Panc1 (cell line): ENCODE data around the gene PXYLP1. TPM values are rescaled to one million over a fixed set of nuclear protein-coding genes. Genes with fewer than 3 reads are reported as not detected.

ENCODE experiments used
- ATAC-seq: fragments of 200-7000 bp; cut with Tn5 transposase; 2 replicates; pipeline ENCODE4 v1.9.1; 2020; ENCODE audit warnings: mild to moderate bottlenecking, moderate library complexity
- BruUV-seq: library from RNA; stranded (reverse); fragments of 400-500 nt; replicated peaks from 2 replicates; lab custom pipeline; 2021; lab: Mats Ljungman, UMichigan
- CTCF ChIA-PET: fragments of 300-600 bp; sonication (Branson Sonifier 250); formaldehyde crosslinking; loops from one replicate; lab custom pipeline; 2022; ENCODE audit warnings: antibody characterized with exemption; lab: Charles Lee
- POLR2A ChIA-PET: fragments of 300-600 bp; sonication (Branson Sonifier 250); formaldehyde crosslinking; loops from one replicate; lab custom pipeline; 2022; ENCODE audit warnings: antibody characterized with exemption; lab: Charles Lee
- DNase-seq: peaks from one replicate; pipeline ENCODE4 v3.0.0-alpha.2; 2010; ENCODE audit warnings: low read depth, low spot score
- H3K27ac ChIP-seq: 2 replicates; pipeline ENCODE4 v1.5.1; 2011; ENCODE audit warnings: mild to moderate bottlenecking, low read length, inconsistent platforms
- H3K27me3 ChIP-seq: fragments of 200-500 bp; sonication (Bioruptor generic); 2 replicates; pipeline ENCODE4 v1.6.0; 2014; ENCODE audit warnings: low read length, inconsistent platforms; ENCODE audit not compliant: control insufficient read depth, insufficient read depth
- H3K36me3 ChIP-seq: fragments of 200-500 bp; sonication (Bioruptor generic); 2 replicates; pipeline ENCODE4 v1.5.1; 2014; ENCODE audit warnings: inconsistent platforms, mild to moderate bottlenecking, low read length, moderate library complexity; ENCODE audit not compliant: control insufficient read depth, insufficient read depth
- H3K4me1 ChIP-seq: 2 replicates; pipeline ENCODE4 v1.5.1; 2011; ENCODE audit warnings: inconsistent platforms, mild to moderate bottlenecking, low read length, moderate library complexity; ENCODE audit not compliant: control insufficient read depth, insufficient read depth
- H3K4me3 ChIP-seq, 2 experiments: 2 replicates each; pipeline ENCODE4 v1.5.1; 2011 to 2012; ENCODE audit warnings: low read depth in 2 of 2, low read length in 2 of 2, mild to moderate bottlenecking in 2 of 2, inconsistent platforms in 1 of 2, moderate library complexity in 1 of 2
- H3K9me3 ChIP-seq: fragments of 200-500 bp; sonication (Bioruptor generic); 2 replicates; pipeline ENCODE4 v1.5.1; 2014; ENCODE audit warnings: low read depth, mild to moderate bottlenecking, inconsistent platforms, low read length, moderate library complexity; ENCODE audit not compliant: control insufficient read depth, insufficient read depth
- POLR2AphosphoS5 ChIP-seq: IDR thresholded peaks from 2 replicates; pipeline ENCODE4 v1.6.1; 2012; ENCODE audit warnings: mild to moderate bottlenecking, low read depth, low read length, moderate library complexity
- SIN3A ChIP-seq: IDR thresholded peaks from 2 replicates; pipeline ENCODE4 v1.6.1; 2012; ENCODE audit warnings: low read depth, mild to moderate bottlenecking, low read length, moderate library complexity, borderline replicate concordance; ENCODE audit not compliant: insufficient read depth
- TCF7L2 ChIP-seq: IDR thresholded peaks from 2 replicates; pipeline ENCODE4 v1.6.1; 2011; ENCODE audit warnings: mild to moderate bottlenecking, low read depth, low read length, inconsistent platforms
- in situ Hi-C: cut with HindIII; loops from 2 replicates; pipeline ENCODE4 v1.10.0; 2016; ENCODE audit warnings: low sequenced_read_pairs, low pct_unique_long_range_greater_than_20kb
- intact Hi-C: fragments of 100-400 bp; cut with micrococcal nuclease; formaldehyde crosslinking; loops from one replicate; pipeline ENCODE4 v1.10.0; 2022; ENCODE audit not compliant: unreplicated experiment
- total RNA-seq: library from RNA; stranded (reverse); gene quantifications from one replicate; pipeline ENCODE4 v1.2.1, GENCODE V29; 2021; ENCODE audit not compliant: unreplicated experiment
- TF ChIP-seq, protein P1 (sequence below): fragments of 450-650 bp; IDR thresholded peaks from 2 replicates; pipeline ENCODE4 v1.5.1; 2017; ENCODE audit warnings: mild to moderate bottlenecking
- TF ChIP-seq, protein P2 (sequence below), 2 experiments: IDR thresholded peaks; 2 replicates each; pipeline ENCODE4 v1.6.1; 2011 to 2012; ENCODE audit warnings: low read depth in 2 of 2, control low read depth in 1 of 2, low read length in 1 of 2, mild to moderate bottlenecking in 1 of 2, moderate library complexity in 1 of 2; ENCODE audit not compliant: insufficient read depth in 1 of 2

PXYLP1 gene
- total RNA-seq, 1 experiment from 2014 or later, result 1.4 TPM

DNA sequence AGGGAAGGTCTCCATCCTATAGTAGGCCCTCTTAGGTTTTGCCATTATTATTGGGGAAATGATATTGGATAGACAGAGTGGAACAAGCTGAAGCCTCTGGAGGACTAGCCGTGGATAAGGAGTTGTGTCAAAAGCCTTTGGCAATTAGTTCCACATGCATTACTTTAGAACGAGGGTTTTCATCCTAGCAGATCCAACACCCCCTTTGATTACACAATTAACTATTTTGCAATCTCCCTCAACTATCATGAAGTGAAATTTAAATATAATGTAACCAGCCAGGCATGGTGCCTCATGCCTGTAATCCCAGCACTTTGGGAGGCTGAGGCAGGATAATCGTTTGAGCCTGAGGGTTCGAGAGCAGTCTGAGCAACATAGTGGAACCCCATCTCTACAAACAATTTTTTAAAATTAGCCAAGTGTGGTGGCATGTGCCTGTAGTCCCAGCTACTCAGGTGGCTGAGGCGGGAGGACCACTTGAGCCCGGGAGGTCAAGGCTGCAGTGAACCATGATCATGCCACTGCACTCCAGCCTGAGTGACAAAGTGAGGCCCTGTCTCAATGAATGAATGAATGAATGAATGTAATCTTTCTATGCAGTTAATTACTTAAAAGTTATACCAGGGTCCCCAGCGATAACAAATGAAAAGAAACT is 56.8 kb downstream of the PXYLP1 start:
- BruUV-seq, result no TSS peak

DNA sequence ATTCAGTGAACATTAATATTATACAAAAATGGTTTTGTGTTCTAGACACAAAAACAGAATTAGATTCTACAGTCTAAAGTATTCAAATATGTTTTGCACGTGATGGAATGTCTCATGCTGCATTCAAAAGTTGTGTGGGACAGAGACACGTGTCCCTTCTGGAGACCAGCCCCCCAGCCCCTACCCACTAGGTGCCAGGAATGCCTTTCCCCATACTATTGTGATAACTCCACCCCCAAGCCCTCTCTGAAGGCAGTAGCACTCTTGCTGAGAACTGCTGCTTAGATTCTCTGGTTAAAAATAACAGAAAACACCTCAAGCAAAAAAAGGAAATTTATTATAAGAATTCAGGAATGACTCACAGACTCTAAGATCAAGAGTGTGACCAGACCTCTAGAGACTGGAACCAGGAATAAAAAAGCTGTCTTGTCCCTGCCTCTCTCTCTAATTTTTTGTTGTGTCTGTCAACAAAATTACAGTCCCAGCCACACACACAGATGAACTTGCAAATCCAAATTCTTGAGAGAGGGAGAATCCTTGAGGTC is 57.7 kb downstream of the PXYLP1 start:
- TF ChIP-seq, protein P1, sequence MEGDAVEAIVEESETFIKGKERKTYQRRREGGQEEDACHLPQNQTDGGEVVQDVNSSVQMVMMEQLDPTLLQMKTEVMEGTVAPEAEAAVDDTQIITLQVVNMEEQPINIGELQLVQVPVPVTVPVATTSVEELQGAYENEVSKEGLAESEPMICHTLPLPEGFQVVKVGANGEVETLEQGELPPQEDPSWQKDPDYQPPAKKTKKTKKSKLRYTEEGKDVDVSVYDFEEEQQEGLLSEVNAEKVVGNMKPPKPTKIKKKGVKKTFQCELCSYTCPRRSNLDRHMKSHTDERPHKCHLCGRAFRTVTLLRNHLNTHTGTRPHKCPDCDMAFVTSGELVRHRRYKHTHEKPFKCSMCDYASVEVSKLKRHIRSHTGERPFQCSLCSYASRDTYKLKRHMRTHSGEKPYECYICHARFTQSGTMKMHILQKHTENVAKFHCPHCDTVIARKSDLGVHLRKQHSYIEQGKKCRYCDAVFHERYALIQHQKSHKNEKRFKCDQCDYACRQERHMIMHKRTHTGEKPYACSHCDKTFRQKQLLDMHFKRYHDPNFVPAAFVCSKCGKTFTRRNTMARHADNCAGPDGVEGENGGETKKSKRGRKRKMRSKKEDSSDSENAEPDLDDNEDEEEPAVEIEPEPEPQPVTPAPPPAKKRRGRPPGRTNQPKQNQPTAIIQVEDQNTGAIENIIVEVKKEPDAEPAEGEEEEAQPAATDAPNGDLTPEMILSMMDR, result no peak
- no peak for TF ChIP-seq TCF7L2
- TF ChIP-seq, protein P2, sequence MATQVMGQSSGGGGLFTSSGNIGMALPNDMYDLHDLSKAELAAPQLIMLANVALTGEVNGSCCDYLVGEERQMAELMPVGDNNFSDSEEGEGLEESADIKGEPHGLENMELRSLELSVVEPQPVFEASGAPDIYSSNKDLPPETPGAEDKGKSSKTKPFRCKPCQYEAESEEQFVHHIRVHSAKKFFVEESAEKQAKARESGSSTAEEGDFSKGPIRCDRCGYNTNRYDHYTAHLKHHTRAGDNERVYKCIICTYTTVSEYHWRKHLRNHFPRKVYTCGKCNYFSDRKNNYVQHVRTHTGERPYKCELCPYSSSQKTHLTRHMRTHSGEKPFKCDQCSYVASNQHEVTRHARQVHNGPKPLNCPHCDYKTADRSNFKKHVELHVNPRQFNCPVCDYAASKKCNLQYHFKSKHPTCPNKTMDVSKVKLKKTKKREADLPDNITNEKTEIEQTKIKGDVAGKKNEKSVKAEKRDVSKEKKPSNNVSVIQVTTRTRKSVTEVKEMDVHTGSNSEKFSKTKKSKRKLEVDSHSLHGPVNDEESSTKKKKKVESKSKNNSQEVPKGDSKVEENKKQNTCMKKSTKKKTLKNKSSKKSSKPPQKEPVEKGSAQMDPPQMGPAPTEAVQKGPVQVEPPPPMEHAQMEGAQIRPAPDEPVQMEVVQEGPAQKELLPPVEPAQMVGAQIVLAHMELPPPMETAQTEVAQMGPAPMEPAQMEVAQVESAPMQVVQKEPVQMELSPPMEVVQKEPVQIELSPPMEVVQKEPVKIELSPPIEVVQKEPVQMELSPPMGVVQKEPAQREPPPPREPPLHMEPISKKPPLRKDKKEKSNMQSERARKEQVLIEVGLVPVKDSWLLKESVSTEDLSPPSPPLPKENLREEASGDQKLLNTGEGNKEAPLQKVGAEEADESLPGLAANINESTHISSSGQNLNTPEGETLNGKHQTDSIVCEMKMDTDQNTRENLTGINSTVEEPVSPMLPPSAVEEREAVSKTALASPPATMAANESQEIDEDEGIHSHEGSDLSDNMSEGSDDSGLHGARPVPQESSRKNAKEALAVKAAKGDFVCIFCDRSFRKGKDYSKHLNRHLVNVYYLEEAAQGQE (IDR thresholded peaks at IDR 0.05; ENCODE audit: insufficient read depth in 1 of 2, low read depth in 2 of 2, low read length in 1 of 2), result no peak
- Histone ChIP-seq H3K9me3 (no peaks in the 10 kb centered on the region), H3K27ac (no peak overlapping the region), H3K4me1 (peaks cover under 1% of the 10 kb centered on the region; the same call in 1 of the 2 replicates), H3K27me3 (no peaks in the 10 kb centered on the region), H3K36me3 (no peaks in the 10 kb centered on the region), H3K4me3 (no peak overlapping the region)
- intact Hi-C loops, result no loop called here
- in situ Hi-C loops, result no loop called here
- no peak for ATAC-seq
- BruUV-seq, result no TSS peak
- CTCF ChIA-PET, result no interaction called here
- no peak for DNase-seq
- POLR2A ChIA-PET, result interaction anchor here (0.7 kb wide), 1 partner anchor 56 kb away, joined by 3 read pairs; no protein-coding TSS in a partner anchor

More for the DNA sequence above, 56.8 kb downstream of the PXYLP1 start:
- TF ChIP-seq, protein P2 (IDR thresholded peaks at IDR 0.05; ENCODE audit: insufficient read depth in 1 of 2, low read depth in 2 of 2, low read length in 1 of 2), result no peak
- TF ChIP-seq POLR2AphosphoS5 (no peak), SIN3A (no peak), TCF7L2 (no peak)
- TF ChIP-seq, protein P1, result no peak
- in situ Hi-C loops, result no loop called here
- ATAC-seq (no peak), DNase-seq (no peak)
- H3K4me1 ChIP-seq, result no peaks in the 10 kb centered on the region
- ChIA-PET CTCF (no interaction called here), POLR2A (no interaction called here)
- no peaks in the 10 kb centered on the region for H3K9me3 ChIP-seq
- H3K27ac ChIP-seq, result no peak overlapping the region
- intact Hi-C loops, result no loop called here
- no peak overlapping the region for H3K4me3 ChIP-seq
- H3K27me3 ChIP-seq, result no peaks in the 10 kb centered on the region
- no peaks in the 10 kb centered on the region for H3K36me3 ChIP-seq
